PFSK-1 (cell line): ENCODE data around the gene H1-8.

ENCODE experiments used
- FOXP2 ChIP-seq: optimal IDR thresholded peaks from 2 replicates; pipeline ENCODE3; 2011; ENCODE audit warnings: borderline replicate concordance, control low read depth, inconsistent platforms; ENCODE audit not compliant: insufficient read depth; ENCODE audit errors: extremely low read length, extremely low read depth
- POLR2AphosphoS5 ChIP-seq: IDR thresholded peaks from 2 replicates; pipeline ENCODE4 v1.6.1; 2012; ENCODE audit warnings: low read depth, mild to moderate bottlenecking, control low read depth, low read length, moderate library complexity
- REST ChIP-seq, 2 experiments: IDR thresholded peaks; 2 replicates each; pipeline versions ENCODE4 v1.6.1 to v1.8.0; 2011 to 2012; ENCODE audit warnings: low read depth in 2 of 2, low read length in 2 of 2, control low read depth in 1 of 2, inconsistent platforms in 1 of 2, mild to moderate bottlenecking in 1 of 2, moderate library complexity in 1 of 2; ENCODE audit not compliant: insufficient read depth in 1 of 2
- SIN3A ChIP-seq: IDR thresholded peaks from 2 replicates; pipeline ENCODE4 v1.6.1; 2012; ENCODE audit warnings: mild to moderate bottlenecking, low read length, moderate library complexity, borderline replicate concordance; ENCODE audit not compliant: insufficient read depth
- TAF1 ChIP-seq: IDR thresholded peaks from 2 replicates; pipeline ENCODE4 v1.6.1; 2012; ENCODE audit warnings: low read length, control low read depth, borderline replicate concordance; ENCODE audit not compliant: insufficient read depth

The H1-8 gene

GRCh38 chr3:129517516-129517915 lies 25.5 kb upstream of the H1-8 start:
- TF ChIP-seq REST (IDR thresholded peaks at IDR 0.05; ENCODE audit: insufficient read depth in 1 of 2, low read depth in 2 of 2, low read length in 2 of 2) (no peak), POLR2AphosphoS5 (no peak), TAF1 (no peak), FOXP2 (no peak), SIN3A (no peak)

- no peak for TF ChIP-seq TAF1
- TF ChIP-seq REST (IDR thresholded peaks at IDR 0.05; ENCODE audit: insufficient read depth in 1 of 2, low read depth in 2 of 2, low read length in 2 of 2): no peak
- TF ChIP-seq FOXP2: no peak
- no peak for TF ChIP-seq SIN3A
- TF ChIP-seq POLR2AphosphoS5: no peak
Observed at GRCh38 chr3:129518038-129518561, 24.9 kb upstream of the H1-8 start.

- no peak for TF ChIP-seq POLR2AphosphoS5
- TF ChIP-seq SIN3A: no peak
- no peak for TF ChIP-seq FOXP2
- TF ChIP-seq TAF1: no peak
- no peak for TF ChIP-seq REST (IDR thresholded peaks at IDR 0.05; ENCODE audit: insufficient read depth in 1 of 2, low read depth in 2 of 2, low read length in 2 of 2)
Observed at GRCh38 chr3:129518581-129518980, 24.4 kb upstream of the H1-8 start.

GRCh38 chr3:129519449-129519848 lies 23.5 kb upstream of the H1-8 start:
- TF ChIP-seq FOXP2: no peak
- TF ChIP-seq SIN3A: no peak
- TF ChIP-seq TAF1: no peak

GRCh38 chr3:129519896-129520715 lies 22.9 kb upstream of the H1-8 start:
- no peak for TF ChIP-seq REST (IDR thresholded peaks at IDR 0.05; ENCODE audit: insufficient read depth in 1 of 2, low read depth in 2 of 2, low read length in 2 of 2)
